IMR-90 (cell line): ENCODE measurements around the gene FOXK1.

ENCODE experiments used
- BHLHE40 ChIP-seq: fragments of 150-350 bp; IDR thresholded peaks from 2 replicates; pipeline ENCODE4 v1.6.1; 2016; ENCODE audit warnings: mild to moderate bottlenecking, low read depth, low read length
- POLR2A ChIP-seq: IDR thresholded peaks from 2 replicates; pipeline ENCODE4 v1.6.1; 2012; ENCODE audit warnings: mild to moderate bottlenecking, low read depth, low read length

GRCh38 chr7:4789194-4790077 lies 107.3 kb downstream of the FOXK1 start:
- TF ChIP-seq BHLHE40: no peak
- TF ChIP-seq POLR2A: no peak
